Neutrophil (primary cell): ENCODE measurements around the gene SEL1L2.
A peak's percentile ranks its signal among the peaks of the same experiment; 100 is the strongest.

Experiments used
- H3K27ac ChIP-seq: fragments of 200-600 bp; sonication (generic); 2 replicates; pipeline ENCODE4 v1.5.1; 2016; ENCODE audit warnings: mild to moderate bottlenecking, moderate library complexity
- H3K27me3 ChIP-seq: fragments of 200-600 bp; sonication (generic); 2 replicates; pipeline ENCODE4 v1.6.0; 2016; ENCODE audit warnings: mild to moderate bottlenecking
- H3K36me3 ChIP-seq: fragments of 200-600 bp; sonication (generic); 2 replicates; pipeline ENCODE4 v1.5.1; 2017
- H3K4me1 ChIP-seq, 2 experiments: fragments of 200-600 bp in 1 of 2; sonication (generic) in 1 of 2; 1 replicate in 1 of 2; 2 replicates in 1 of 2; pipeline versions ENCODE4 v1.5.1 to v1.6.1; 2013 to 2016; ENCODE audit warnings: low read depth in 1 of 2, low read length in 1 of 2, mild to moderate bottlenecking in 1 of 2, moderate library complexity in 1 of 2; ENCODE audit not compliant: control insufficient read depth in 1 of 2, insufficient read depth in 1 of 2
- H3K4me3 ChIP-seq, 2 experiments: fragments of 200-600 bp in 1 of 2; sonication (generic) in 1 of 2; 1 replicate in 1 of 2; 2 replicates in 1 of 2; pipeline ENCODE4 v1.5.1; 2013 to 2016; ENCODE audit warnings: low read depth in 1 of 2, low read length in 1 of 2, mild to moderate bottlenecking in 1 of 2, moderate library complexity in 1 of 2
- H3K9me3 ChIP-seq: fragments of 200-600 bp; sonication (generic); 2 replicates; pipeline ENCODE4 v1.5.1; 2016
- CTCF ChIP-seq: fragments of 200-600 bp; sonication (generic); IDR thresholded peaks from 2 replicates; pipeline ENCODE4 v1.5.1; 2016; ENCODE audit warnings: antibody characterized with exemption

Gene SEL1L2

GRCh38 chr20:13857304-13857703 lies 133.1 kb downstream of the SEL1L2 start:
- H3K36me3 ChIP-seq, result no peaks in the 10 kb centered on the region
- H3K4me1 ChIP-seq, result peaks cover 29 to 44% of the 10 kb centered on the region in 2 experiments
- no peaks in the 10 kb centered on the region for H3K9me3 ChIP-seq
- H3K27ac ChIP-seq, result peak overlapping the region; percentile 57
- H3K27me3 ChIP-seq, result no peaks in the 10 kb centered on the region
- no peak overlapping the region for H3K4me3 ChIP-seq
- no peak for TF ChIP-seq CTCF

- Histone ChIP-seq H3K27me3 (no peaks in the 10 kb centered on the region), H3K4me3 (no peak overlapping the region)
Observed at GRCh38 chr20:13856354-13856753, 134.1 kb downstream of the SEL1L2 start.

GRCh38 chr20:13855613-13856012 lies 134.8 kb downstream of the SEL1L2 start:
- no peak for TF ChIP-seq CTCF
- no peaks in the 10 kb centered on the region for H3K9me3 ChIP-seq
- no peaks in the 10 kb centered on the region for H3K27me3 ChIP-seq
- peaks cover 29 to 40% of the 10 kb centered on the region in 2 experiments for H3K4me1 ChIP-seq
- no peak overlapping the region for H3K4me3 ChIP-seq
- peak overlapping the region; percentile 57 for H3K27ac ChIP-seq
- H3K36me3 ChIP-seq, result no peaks in the 10 kb centered on the region

More at GRCh38 chr20:13856354-13856753, 134.1 kb downstream of the SEL1L2 start:
- peak overlapping the region; percentile 57 for H3K27ac ChIP-seq
- H3K9me3 ChIP-seq, result no peaks in the 10 kb centered on the region
- peaks cover 29 to 40% of the 10 kb centered on the region in 2 experiments for H3K4me1 ChIP-seq
- TF ChIP-seq CTCF, result no peak
- H3K36me3 ChIP-seq, result no peaks in the 10 kb centered on the region

- Histone ChIP-seq H3K4me1 (peaks cover 20 to 22% of the 10 kb centered on the region in 2 experiments), H3K9me3 (peaks cover 3% of the 10 kb centered on the region), H3K4me3 (no peak overlapping the region), H3K36me3 (no peaks in the 10 kb centered on the region), H3K27ac (no peak overlapping the region), H3K27me3 (no peaks in the 10 kb centered on the region)
- TF ChIP-seq CTCF, result no peak
Observed at GRCh38 chr20:13852306-13852705, 138.1 kb downstream of the SEL1L2 start.

- H3K4me1 ChIP-seq, result peaks cover 10 to 11% of the 10 kb centered on the region in 2 experiments
- no peak overlapping the region for H3K4me3 ChIP-seq
- peaks cover 3% of the 10 kb centered on the region for H3K9me3 ChIP-seq
- H3K36me3 ChIP-seq, result no peaks in the 10 kb centered on the region
- no peak for TF ChIP-seq CTCF
- H3K27ac ChIP-seq, result no peak overlapping the region
- no peaks in the 10 kb centered on the region for H3K27me3 ChIP-seq
Observed at GRCh38 chr20:13851279-13851678, 139.1 kb downstream of the SEL1L2 start.

GRCh38 chr20:13844296-13844695 lies 146.1 kb downstream of the SEL1L2 start:
- Histone ChIP-seq H3K9me3 (peaks cover 3% of the 10 kb centered on the region), H3K36me3 (no peaks in the 10 kb centered on the region), H3K27me3 (peaks cover 16% of the 10 kb centered on the region), H3K4me3 (no peak overlapping the region), H3K27ac (no peak overlapping the region), H3K4me1 (no peaks in the 10 kb centered on the region)
- no peak for TF ChIP-seq CTCF
